ENCODE data around the gene ARFIP1.
"Not testable (repeated sequence)": the region's sequence is repeated elsewhere in the genome, so short reads cannot be mapped to it uniquely, and the experiment has no call there.

ARFIP1 gene

GRCh38 chr4:152779513-152780266, at the start of gene ARFIP1, which contains the start of gene TIGD4:
ARFIP1 (plus strand) TSS chr4:152779954; CDS start chr4:152829634, 49,680 bp downstream.
TIGD4 (minus strand) TSS chr4:152779730; CDS start chr4:152771004, 8,726 bp downstream.
- DNase-seq = peak; percentile 51

- no peak for DNase-seq
These were observed 47.8 kb upstream of the ARFIP1 start for GRCh38 chr4:152731997-152732396.

GRCh38 chr4:152734015-152734698, 45.6 kb upstream of the ARFIP1 start:
- no peak for DNase-seq

- DNase-seq = no peak
These were observed 45.1 kb upstream of the ARFIP1 start for GRCh38 chr4:152734699-152735050.

- DNase-seq = no peak
These were observed 44.3 kb upstream of the ARFIP1 start for GRCh38 chr4:152735396-152735859.

GRCh38 chr4:152735906-152736305, 43.8 kb upstream of the ARFIP1 start:
- no peak for DNase-seq

- no peak for DNase-seq
These were observed 40.9 kb upstream of the ARFIP1 start for GRCh38 chr4:152738827-152739226.

- DNase-seq = no peak
These were observed 32.3 kb upstream of the ARFIP1 start for GRCh38 chr4:152747444-152747843.

- DNase-seq = no peak
These were observed 31.1 kb upstream of the ARFIP1 start for GRCh38 chr4:152748619-152749018.

- DNase-seq = no peak
These were observed 16.0 kb upstream of the ARFIP1 start for GRCh38 chr4:152763796-152764195.

GRCh38 chr4:152765069-152765737, 14.6 kb upstream of the ARFIP1 start:
- DNase-seq = not testable (repeated sequence)

- no peak for DNase-seq
These were observed 7.8 kb upstream of the ARFIP1 start for GRCh38 chr4:152771741-152772533.

- DNase-seq = no peak
These were observed 6.4 kb upstream of the ARFIP1 start for GRCh38 chr4:152773339-152773738.

- no peak for DNase-seq
These were observed 5.8 kb upstream of the ARFIP1 start for GRCh38 chr4:152773953-152774352.

- DNase-seq = no peak
These were observed 3.4 kb upstream of the ARFIP1 start for GRCh38 chr4:152776352-152776751.

- DNase-seq = no peak
These were observed 2.3 kb upstream of the ARFIP1 start for GRCh38 chr4:152777488-152777887.

GRCh38 chr4:152778656-152779512, 870 bp upstream of the ARFIP1 start:
- DNase-seq = peak; percentile 8

- DNase-seq = no peak
These were observed 569 bp downstream of the ARFIP1 start for GRCh38 chr4:152780267-152780778.

GRCh38 chr4:152784490-152785350, 5.0 kb downstream of the ARFIP1 start:
- no peak for DNase-seq
